Activated CD8-positive, alpha-beta memory T cell treated with anti-CD3 and anti-CD28 coated beads for 4 hours (primary cell): Measurements from ENCODE around the gene NOL4L.

Source experiments
- DNase-seq, 2 donors: peaks; one replicate each; pipeline ENCODE4 v3.0.0-alpha.2; 2020; ENCODE audit warnings: low read depth in 2 of 2

The NOL4L gene

DNA sequence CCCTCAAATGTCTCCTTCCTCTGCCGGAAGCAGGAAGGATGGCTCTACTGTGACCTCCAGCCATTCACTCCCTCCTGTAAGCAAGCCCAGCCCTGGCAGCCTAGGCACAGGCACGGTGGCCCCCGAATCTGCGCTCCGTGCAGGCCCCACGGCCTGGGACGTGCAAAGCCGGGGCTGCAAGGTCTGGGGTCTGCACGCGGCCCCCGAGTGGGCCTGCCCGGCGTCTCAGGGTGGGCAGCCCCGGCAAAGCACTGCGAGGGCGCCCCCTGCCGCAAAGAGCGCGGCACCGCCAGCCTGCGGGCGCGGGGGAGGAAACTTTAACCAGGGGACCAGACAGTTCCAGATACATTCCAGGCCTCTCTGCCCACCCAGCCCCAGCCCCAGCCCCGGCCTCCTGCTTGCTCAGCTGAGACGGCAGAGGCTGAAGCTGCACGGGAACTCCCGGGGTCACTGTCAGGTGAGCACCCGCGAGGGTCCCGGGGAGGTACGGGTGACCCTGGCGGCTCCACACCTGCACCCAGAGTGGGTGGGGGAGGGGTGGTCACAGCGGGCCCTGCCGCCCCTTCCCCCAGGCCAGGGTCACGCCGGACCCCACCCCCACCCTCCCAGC lies 128.2 kb downstream of the NOL4L start:
- DNase-seq: no peak

DNA sequence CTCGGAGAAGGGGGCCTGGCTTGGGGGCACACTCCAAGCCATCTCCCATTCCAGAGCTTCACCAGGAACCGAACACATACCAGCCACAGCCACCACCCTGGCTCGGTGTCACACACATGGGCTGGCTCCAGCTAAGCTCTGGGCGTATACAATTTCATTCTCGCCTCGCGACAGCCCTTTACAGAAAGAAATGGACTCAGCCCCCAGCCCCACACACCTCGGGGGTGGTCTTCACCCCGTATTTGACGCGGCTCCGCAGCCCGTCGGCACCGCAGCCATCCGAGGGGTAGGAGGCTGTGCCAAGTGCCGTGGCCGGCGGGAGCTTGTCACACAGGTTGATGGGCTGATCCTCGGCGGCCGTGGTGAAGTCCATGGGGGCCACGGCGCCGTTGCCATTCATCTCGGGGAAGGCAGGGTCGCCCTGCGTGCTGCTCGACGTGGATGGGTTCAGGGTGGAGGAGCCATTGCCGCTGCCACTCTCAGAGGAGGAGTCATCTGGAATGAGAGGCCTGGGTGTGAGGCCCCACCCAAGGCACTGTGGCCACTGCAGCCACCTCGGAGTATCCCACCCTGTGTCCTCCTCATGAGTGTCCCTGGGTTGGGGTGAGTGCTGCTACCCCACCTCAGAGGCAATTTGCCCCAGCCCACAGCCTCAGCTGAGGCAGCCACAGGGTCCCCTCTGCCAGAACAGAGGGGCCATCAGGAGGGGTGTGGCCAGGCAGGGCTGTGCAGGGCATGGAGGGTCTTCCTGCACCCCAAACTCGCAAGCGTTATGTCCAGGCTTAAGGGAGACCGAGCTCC lies 129.0 kb downstream of the NOL4L start:
- DNase-seq: no peak

DNA sequence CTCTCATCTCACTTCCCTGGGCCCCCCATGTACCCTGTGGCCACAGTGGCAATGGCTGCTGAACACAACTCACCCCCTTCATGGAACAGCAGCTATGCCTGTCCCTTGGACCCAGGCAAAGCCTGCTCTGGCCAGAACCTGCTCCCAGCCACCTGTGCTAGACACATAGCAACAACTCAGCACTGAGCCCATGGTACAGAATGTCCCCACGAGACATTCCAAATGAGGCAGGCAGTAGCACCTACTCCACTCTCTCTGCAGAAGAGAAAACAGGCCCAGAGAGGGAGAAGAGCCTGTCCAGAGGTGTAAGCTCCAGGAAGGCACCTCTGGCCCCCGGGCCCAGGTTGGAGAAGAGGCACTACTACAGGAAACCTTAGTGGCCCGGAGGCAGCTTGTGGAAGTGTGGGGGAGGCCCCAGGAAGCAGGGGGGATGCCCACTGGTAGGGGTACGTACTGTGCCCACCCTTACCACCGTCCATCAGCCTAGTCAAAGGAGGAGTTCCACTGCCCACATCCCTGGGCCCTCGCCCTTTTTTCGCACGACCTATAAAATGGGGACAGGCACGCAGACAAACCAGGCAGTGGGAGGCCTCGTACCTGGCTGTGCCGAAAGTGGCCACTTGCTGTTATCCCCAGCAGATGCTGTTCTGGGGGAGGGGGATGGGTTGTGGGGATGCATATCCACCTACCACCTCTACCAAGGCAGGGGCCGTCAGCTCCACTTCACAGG lies 129.8 kb downstream of the NOL4L start:
- no peak for DNase-seq

DNA sequence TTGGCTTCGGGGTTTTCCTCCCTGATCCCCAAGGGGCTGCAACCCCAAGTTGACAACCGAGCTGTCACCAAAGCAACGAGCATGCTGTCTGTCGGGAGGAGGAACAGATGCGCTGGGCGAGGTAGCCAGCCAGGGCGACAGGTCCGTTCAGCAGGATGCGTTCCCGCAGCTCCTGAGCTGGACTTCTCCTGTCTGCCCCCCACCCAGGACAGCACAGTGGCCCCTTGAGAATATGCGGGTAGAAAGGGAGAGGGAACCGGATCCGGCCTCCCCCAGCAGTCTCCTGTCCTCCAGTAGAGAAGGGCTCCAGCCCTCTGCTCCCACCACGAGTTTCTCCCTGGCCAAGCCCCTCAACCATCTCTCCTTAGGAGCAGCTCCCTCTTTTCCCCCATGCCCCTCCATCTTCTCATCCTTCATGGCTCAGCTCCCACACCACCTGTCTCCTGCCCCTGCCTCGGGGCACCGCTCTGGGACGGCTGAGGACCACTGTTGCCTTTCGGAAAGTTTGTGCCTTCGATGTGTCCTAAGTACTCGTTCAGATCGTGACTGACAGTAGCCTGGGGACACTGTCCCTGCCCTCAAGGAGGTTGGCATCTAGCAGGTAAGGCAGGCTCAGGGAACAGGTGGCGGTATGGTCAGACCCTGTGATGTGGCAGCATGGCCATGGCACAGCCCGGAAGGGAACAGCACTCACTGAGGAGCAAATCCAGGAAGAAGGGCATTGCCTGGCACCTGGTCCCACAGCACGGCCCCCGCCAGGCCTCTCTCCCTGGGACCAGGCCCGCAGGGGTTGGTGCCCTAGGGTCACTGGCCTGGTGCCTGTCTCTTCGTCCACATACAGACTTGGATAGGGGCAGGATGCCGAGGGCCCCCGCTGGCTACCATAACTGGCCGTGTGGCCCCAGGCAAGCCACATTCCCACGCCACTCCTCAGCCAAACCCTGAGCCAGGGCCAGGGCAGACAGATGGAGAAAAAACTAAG lies 130.7 kb downstream of the NOL4L start:
- no peak for DNase-seq

DNA sequence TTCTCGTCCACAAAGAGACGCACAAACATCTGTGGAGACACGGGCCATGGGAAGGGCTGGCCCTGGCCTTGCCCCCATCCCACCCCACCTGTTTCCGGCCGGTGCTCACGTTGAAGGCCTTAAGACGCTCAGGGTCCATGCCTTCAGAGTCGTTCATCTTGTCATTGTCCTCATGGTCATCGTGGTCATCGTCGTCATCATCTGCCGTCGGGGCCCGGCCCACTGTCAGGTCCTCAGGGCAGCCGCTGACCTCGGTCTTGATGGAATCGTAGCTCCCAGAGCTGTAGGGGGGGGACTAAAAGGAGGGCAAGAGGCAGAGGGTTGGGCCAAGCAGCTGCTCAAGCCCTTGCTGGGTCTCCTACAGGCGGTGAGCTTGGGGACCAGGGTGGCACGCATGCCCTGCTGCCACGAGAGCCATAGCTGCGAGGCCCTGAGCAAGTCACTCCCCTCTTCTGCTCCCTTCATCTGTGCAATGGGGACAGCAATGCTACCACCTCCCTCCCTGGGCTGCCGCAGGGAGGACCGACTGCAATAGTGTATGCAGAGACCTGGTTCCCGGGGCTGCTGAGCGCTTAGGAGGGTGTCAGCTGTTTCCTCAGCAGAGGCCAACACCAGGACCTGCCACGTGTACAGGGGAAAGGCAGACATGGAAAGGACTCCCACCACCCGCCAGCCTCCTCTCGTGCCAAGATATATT lies 131.5 kb downstream of the NOL4L start:
- no peak for DNase-seq

DNA sequence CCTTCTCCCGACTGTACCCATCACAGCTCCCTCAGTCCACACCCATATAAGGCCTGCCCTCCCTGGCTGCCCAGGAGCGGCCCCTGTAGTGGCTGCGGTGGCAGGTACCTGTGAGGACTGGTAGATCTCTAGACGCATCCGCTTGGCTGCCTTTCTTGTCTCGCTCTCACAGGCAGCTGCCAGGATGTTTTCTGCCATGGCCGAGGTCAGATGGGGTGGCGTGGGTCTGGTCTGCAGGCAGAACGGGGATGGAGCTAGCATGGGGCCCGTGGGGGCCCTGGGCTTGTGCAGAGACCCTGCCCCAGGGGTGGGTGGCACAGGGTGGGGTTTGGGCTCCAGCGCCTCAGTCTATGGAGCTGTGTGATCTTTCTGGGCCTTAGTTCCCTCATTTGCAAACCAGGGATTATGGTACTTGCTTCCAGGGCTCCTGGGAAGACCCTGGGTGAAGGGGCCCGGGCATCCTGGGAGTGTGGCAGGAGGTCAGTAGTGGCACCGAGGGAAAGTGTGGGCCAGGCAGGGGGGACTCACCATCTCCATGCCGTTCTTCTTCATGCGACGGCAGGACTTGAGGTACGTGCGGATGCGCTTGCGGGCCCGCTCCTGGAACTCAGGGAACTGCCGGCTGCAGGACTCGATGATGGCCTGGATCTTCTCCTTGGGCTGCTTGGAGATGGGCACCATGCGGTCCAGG lies 132.2 kb downstream of the NOL4L start:
- DNase-seq: no peak

DNA sequence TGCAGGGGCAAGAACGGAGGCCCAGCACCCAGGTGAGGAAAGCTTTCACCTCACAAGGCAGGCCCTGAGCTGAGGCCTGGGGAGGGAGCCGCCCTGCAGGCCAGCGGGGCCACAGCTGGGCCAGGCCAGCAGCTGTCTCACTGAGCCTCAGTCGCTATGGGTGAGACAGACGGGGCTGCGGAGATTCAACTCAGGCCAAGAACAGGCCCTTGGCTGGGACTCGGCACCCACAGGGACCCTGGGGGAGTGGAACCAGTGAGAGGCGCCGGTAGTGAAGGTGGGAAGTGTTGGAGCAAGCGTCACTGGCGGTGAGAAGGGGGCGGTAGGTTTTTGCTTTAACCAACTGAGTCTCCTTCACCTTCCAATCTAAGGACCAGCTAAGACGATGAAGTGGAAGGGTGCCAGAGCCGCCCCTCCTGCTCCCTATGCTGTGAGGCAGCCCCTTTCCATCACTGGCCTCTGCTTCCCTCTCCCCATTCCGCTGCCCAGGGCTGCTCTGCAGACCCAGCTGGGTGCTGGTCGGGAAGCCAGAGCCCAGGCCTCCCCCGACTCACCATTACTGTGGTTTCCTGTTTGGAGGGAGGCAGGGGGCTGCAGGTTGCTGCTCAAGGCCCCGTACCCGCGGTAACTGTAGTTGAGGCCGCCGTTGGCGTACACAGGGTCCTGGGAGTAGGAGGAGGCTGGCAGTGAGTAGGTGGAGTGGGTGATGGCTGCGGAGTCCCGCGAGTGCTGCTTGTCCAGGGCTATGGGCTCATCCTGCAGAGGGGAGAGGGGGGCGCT lies 133.3 kb downstream of the NOL4L start:
- no peak for DNase-seq

DNA sequence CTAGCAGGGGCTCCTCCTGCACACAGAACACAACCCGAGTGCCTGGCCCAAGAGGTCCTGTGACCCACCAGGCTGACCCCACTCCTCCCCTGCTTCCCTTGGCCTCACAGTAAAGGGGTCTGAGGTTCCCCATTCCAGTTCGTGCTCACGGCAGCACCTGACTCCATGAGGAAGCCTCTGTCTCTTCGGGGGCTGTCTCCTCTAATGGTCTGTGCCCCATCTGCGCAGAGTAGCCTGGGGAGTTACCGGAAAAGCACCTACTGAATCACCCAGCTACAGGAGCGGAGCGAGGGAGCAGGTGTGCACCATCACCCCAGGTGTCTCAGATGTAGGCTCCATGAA lies 133.8 kb downstream of the NOL4L start:
- DNase-seq: no peak

DNA sequence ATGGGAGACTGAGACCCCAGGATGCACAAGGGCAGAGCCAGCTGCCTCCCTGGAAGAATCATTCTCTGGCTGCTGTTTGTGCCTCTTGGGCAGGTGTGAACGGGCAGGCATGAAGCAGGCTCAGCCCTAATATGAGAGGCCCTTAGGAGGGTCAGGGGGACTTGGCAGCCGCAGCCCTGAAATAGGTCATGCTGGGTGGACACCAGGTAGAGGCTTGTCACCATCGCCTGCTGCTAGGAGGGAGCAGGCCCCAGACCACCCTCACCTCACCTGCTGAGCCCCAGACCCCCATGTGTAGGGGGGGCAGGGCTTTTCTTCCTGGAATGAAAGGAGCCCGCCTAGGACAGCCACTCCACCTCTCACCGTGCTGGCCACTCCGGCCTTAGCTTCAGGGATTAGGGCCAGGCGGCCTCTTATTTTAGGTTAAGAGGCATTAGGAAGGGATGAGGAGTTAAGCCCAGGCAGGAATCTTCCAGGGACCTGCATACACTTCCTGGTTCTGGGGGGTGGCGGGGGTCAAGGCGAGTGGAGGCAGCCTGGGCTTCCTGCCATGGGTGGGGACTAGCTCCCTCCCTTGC lies 134.6 kb downstream of the NOL4L start:
- no peak for DNase-seq

DNA sequence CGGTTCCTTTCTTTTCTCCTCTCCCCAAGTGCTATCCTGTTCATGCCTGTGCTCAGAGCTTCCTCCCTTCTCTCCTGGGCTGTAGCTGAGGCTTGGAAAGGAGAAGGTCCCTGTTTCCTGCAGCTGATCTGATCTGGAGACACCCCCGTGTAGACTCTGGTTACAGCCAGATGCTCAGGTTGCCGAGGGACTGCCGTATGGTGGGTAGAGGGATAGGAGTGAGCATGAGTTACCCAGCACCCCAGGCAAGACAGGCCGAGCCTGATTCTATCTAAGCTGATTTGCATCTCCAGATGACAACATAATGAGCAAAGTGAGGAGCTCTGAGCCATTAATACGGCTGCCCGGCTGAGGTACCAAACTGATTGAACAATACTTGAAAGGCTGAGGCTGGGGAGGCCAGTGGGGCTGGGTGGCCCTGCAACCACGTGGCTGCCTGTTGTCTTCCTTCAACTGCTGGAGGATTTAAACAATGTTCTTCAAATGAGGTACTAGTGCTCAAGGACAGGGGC lies 135.2 kb downstream of the NOL4L start:
- no peak for DNase-seq

DNA sequence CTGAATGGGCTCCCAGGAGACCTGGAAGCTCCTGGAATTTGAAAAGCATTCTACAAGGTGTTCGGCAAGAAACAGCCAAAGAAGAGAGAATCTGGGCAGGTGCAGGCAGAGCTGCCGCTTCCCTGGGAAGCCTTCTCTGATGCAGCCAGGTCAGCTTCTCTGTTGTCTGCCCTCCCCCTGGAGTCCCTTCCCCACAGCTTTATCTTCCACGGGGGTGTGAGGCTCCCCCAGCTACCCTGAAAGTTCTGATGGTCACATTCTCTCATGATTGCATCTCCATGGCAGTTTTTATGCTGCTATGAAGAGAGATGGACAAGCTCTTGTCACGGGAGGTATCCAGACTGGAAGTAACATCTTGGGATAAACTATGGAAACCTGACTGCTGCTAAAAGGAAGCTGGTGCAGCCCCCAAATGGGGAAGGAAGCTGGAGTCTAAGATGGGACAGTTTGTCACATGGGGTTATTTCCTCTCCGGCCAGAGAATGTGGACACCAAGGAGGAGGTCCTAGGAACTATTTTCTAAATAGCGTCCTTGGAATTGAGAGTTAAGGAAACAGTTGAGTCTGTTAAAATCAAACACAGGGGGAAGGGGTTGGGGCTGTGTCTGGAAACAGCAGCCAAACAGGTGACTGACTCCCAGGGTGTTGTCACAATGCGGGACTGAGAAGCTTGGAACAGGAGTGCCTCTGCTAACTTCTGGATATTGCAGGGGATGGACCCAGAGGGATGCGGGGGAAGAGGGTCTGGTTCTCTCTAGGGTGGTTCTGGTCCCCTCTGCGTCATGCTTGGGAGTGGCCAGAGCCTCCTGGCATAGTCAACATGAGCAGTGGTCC lies 135.9 kb downstream of the NOL4L start:
- no peak for DNase-seq

DNA sequence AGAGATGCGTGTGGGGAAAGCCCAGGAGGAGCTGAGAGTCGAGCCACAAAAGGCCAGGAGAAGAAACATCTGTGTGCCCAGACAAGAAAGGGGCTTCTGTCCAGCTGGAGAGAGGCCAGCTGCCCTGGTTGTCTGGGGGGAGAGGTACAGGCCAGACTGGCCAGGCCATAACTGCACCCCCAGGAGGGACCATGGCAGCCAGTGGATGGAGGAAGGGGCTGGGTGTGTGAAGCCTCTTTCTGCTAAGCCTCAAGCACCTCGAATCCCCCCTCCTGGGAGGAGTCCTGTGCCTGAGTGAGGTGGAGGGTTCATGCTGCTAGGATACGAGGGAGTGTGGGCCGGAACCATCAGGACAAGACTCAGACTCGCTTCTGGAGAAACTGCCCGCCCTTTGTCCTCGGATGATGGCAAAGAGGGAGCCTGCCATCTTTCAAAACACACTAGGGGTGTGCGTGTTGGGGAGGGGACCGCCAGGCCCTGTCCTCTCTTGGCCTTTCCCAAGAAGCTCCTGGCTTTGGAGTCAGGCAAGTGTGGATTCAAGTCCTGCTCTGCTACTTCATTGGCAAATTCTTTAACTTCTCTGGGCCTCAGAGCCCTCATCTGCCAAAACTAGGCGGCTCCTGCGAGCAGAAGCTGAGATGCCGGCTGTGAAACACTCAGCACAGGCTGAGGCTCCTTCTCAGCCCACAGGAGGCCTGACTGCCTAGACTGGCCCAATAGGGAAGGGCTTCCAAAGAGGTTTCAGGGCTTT lies 136.7 kb downstream of the NOL4L start:
- DNase-seq: no peak

DNA sequence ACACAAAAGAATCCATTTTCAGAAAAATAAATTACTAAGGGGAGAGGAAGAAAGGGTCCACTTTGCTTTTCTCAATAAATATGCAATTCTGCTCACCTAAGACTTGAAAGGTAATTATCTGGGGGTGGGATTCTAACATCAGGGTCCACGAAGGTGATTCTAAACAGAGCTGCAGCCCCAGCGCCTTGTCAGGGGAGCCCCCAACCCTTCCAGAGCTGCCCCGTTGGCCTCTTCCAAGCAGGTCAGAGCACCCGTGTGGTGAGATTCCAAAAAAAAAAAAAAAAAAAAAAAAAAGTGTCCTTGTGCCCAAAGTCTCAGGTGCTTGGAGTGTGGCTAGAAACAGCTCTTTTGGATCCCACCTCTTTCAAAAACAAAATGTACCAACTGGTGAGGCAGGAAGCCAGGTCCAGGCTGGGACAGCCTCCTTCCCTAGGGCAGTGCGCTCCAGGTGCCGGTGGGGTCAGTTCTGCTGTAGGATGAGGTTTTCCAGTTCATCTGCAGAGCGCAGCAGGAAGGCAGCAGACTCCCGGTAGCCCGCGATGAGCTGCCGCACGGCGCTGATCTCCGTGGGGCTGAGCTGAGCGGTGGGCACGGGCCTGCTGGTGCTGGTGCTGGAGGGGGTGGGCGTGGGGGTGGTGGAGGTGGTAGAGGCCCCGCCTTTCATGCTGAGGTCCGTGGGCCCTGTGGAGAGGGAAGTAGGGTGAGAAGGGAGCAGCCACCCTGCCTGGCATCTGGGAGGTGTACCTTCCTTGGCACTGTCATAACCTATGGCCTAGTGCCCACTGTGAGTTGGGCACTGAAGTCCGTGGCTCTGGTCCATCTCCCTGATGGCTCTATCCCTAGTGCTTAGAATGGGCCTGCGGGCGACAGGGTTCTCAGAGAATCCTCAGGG lies 137.8 kb downstream of the NOL4L start:
- DNase-seq: no peak

DNA sequence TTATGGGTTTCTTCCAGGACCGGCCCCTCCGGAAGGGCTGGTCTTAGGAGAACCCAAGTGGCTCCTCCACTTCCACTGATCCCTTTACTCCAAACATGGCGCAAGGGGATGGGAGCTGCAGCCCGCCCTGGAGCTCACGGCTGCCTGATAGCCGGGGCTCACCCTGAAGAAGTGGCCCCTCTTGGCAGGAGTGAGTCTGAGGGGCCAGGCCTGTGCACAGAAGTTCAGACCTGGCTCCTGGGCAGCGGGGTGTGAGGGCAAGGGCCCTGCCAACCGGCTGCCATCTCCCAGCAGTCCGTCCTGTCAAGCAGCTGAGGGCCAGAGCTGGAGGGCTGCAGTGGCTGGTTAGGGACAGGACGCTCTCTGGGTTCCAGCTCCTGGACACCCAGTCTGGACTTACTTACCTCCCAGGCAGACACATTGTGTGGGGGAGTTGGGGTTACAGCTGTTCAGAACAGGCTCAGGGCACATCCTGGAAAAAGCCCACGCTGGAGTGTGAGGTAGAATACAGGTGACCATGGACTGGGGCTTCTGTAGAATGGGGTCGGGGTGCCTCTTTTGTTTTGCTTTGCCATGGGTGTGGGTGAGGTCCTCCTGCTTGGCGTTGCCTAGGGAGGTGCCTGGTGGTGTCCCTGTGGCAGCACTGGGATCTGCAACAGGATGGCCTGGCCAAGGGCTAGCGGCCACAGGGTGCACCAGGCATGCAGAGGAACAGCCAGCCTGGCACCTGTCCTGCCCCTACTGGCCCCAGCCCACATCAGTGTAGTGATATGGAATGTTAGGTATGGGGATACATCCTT lies 138.6 kb downstream of the NOL4L start:
- no peak for DNase-seq

DNA sequence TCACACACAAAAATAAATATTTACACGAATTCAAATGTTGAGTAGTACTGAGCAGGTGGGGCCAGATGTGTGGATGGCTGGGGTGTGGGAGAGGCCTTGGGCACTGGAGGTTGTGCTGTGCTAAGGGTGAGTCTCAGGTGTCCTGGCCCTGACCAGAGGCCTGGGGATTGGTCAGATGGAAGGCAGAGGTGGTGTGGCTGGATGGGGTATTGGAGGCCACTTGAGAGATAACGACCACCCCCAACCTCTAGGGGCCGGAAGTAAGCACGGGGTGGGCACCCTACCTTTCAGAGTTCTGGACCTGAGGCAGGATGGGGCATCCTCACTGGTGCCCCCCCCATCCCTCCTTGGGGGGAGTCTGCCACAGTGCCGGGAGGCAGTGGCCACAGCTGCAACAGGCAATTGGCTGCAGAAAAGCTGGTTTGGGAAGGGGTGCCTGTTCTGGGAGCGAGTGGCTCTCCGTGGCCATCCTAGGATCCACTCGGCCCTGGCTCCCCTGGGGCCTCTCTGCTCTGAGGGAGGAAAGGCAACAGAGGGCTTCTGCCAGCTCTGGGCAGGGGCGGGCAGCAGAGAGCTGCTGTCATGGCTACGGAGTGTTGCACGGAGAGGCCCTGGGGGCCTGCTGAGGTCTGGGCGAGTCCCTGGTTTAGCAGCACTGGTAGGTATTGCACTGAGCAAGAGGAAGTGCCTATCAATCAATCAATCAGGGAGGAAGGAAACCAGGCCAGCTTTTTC lies 139.4 kb downstream of the NOL4L start:
- DNase-seq: no peak
